Suprapubic skin (tissue), 4 donors: Measurements from ENCODE around the gene MRPL14.

ENCODE experiments used
- CTCF ChIP-seq, 2 donors: fragments of 200-600 bp in 1 of 2; fragments of 450-650 bp in 1 of 2; sonication (generic) in 1 of 2; IDR thresholded peaks; one replicate each; pipeline ENCODE4 v1.5.1; 2016 to 2019; ENCODE audit warnings: antibody characterized with exemption in 2 of 2, mild to moderate bottlenecking in 1 of 2, moderate library complexity in 1 of 2
- POLR2A ChIP-seq, 2 donors: fragments of 450-650 bp; IDR thresholded peaks; one replicate each; pipeline ENCODE4 v1.6.1; 2017; ENCODE audit warnings: antibody characterized with exemption in 2 of 2, mild to moderate bottlenecking in 2 of 2, moderate library complexity in 2 of 2
- POLR2AphosphoS5 ChIP-seq, 3 donors: sonication (generic); formaldehyde crosslinking; IDR thresholded peaks; one replicate each; pipeline ENCODE4 v1.6.1; 2017; ENCODE audit warnings: antibody characterized with exemption in 3 of 3

GRCh38 chr6:44081753-44082152 lies 45.5 kb downstream of the MRPL14 start:
- TF ChIP-seq CTCF (IDR thresholded peaks at IDR 0.05) (no peak), POLR2AphosphoS5 (IDR thresholded peaks at IDR 0.05) (no peak), POLR2A (IDR thresholded peaks at IDR 0.05) (no peak)
